Large intestine (tissue), 3 donors: ENCODE measurements around the gene KRTCAP3. TPM values are rescaled to one million over a fixed set of nuclear protein-coding genes. Genes with fewer than 3 reads are reported as not detected.
"Not testable (repeated sequence)": the region's sequence is repeated elsewhere in the genome, so short reads cannot be mapped to it uniquely, and the experiment has no call there.

Experiments
- DNase-seq, 2 donors: peaks; one replicate each; pipeline versions ENCODE4 v3.0.0 to v3.0.0-alpha.2; 2013
- H3K27ac ChIP-seq: one replicate; pipeline ENCODE4 v1.5.1; 2013; ENCODE audit warnings: low read length
- H3K27me3 ChIP-seq: 2 replicates; pipeline ENCODE4 v1.6.1; 2013; ENCODE audit warnings: low read length; ENCODE audit not compliant: control insufficient read depth, insufficient read depth
- H3K36me3 ChIP-seq: 2 replicates; pipeline ENCODE4 v1.6.1; 2013; ENCODE audit warnings: low read length; ENCODE audit not compliant: control insufficient read depth, insufficient read depth
- H3K4me1 ChIP-seq: one replicate; pipeline ENCODE4 v1.6.1; 2013; ENCODE audit warnings: low read length; ENCODE audit not compliant: control insufficient read depth, insufficient read depth
- H3K4me3 ChIP-seq: one replicate; pipeline ENCODE4 v1.5.1; 2013; ENCODE audit warnings: low read length
- H3K9me3 ChIP-seq: one replicate; pipeline ENCODE4 v1.6.1; 2013; ENCODE audit warnings: mild to moderate bottlenecking, low read depth, low read length, moderate library complexity; ENCODE audit not compliant: control insufficient read depth
- WGBS: methylation state at CpG from one replicate; pipeline ENCODE4 v1.1.5; 2013; ENCODE audit warnings: low lambda C conversion rate; ENCODE audit not compliant: insufficient coverage; 5-methylcytosine and 5-hydroxymethylcytosine counted together
- polyA plus RNA-seq: library from polyadenylated mRNA; unstranded; fragments of 120-200 nt; gene quantifications from one replicate; pipeline ENCODE4 v1.2.1, GENCODE V29; 2013

KRTCAP3 gene
- polyA plus RNA-seq, 1 donor, result 55.5 TPM

DNA sequence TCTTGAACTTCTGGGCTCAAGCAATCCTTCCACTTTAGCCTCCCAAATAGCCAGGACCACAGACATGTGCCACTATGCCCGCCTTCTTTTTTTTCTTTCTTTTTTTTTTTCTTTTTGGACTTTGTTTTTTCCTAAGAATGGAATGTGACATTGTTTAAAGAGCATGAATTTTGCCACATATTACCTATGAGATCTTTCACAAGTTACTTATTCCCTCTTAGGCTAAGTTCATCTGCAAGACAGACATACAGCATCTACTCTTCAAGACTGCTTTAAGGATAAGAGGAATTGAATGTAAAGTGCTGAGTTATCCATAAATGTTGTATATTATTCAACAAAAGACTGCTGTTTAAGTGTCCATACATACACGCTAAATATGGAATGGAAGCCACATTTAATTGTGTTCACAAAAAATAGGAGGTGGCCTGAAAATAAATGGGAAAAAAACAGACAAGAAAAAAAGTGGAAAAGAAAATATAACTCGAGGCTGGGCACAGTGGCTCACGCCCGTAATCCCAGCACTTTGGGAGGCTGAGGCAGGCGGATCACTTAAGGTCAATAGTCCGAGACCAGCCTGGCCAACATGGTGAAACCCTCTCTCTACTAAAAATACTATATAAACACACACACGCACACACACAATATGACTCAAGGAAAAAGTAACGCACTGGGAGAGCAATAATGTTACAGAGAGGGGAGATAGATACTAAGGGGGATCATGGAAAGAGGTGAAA lies 29.6 kb upstream of the KRTCAP3 start:
- peak in 1 of 2 donors; percentile 20 for DNase-seq
- Histone ChIP-seq H3K4me3 (no peak overlapping the region), H3K27ac (no peak overlapping the region), H3K27me3 (no peaks in the 10 kb centered on the region), H3K9me3 (no peaks in the 10 kb centered on the region), H3K4me1 (peaks cover 6% of the 10 kb centered on the region), H3K36me3 (no peaks in the 10 kb centered on the region)
- 66% methylated on average over 5 of the region's 9 CpGs for WGBS

DNA sequence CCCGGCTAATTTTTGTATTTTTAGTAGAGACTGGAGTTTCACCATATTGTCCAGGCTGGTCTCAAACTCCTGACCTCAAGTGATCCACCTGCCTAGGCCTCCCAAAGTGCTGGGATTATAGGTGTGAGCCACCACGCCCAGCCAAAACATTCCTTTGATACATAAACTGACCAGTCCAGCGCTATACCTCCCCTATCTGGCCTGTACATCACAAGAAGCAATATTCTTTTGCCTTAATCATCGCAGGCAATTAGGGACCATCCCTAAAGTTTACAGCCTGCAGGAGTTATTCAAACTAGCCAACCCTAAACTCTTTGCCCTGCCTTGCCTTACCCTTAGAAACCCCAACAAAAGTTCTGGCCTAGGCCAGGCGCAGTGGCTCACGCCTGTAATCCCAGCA lies 26.0 kb upstream of the KRTCAP3 start:
- Histone ChIP-seq H3K4me3 (no peak overlapping the region), H3K36me3 (no peaks in the 10 kb centered on the region), H3K27me3 (no peaks in the 10 kb centered on the region), H3K9me3 (no peaks in the 10 kb centered on the region), H3K27ac (no peak overlapping the region), H3K4me1 (no peaks in the 10 kb centered on the region)
- no CpG with 5 or more reads among the region's 6 CpGs for WGBS
- no peak for DNase-seq

DNA sequence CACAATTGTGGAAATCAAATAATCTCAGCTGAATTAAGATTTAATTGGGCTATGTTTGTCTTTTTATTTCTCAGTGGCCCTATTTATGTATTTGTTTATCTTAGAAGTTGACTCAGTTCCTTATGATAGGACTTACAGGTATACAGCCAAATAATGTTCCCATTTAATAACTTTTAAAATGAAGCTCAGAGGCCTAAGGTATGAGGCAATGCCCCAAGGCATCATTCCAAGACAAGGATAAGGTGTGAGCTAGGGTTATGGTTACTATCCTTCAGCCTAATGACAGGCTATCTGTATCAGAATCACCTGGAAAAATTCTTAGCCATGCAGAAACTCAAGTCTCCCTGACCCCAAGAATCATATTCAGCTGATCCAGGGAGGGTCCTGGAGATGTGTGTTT lies 21.2 kb upstream of the KRTCAP3 start:
- no peaks in the 10 kb centered on the region for H3K27me3 ChIP-seq
- H3K9me3 ChIP-seq, result no peaks in the 10 kb centered on the region
- no peak for DNase-seq
- no peaks in the 10 kb centered on the region for H3K36me3 ChIP-seq
- H3K27ac ChIP-seq, result no peak overlapping the region
- H3K4me1 ChIP-seq, result peaks cover 5% of the 10 kb centered on the region
- no peak overlapping the region for H3K4me3 ChIP-seq

DNA sequence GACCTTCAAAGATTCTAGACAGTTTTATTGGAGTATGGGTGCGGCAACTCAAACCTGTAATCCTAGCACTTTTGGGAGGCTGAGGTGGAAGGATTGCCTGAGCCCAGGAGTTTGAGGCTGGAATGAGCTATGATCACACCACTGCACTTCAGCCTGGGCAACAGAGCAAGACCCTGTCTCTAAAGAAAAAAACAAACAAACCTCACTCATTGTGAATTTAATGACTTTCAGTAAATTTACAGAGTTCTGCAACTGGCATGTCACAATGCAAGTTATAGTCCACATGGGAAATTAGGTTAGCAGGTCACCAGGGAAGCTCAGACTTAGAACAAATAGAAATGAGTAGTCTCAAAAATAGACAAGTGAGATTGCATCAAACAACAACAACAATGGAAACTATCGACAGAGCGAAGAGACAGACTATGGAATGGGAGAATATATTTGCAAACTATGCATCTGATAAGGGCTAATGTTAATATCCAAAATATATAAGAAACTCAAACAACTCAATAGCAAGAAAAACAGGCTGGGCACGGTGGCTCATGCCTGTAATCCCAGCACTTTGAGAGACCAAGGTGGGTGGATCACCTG lies 20.4 kb upstream of the KRTCAP3 start:
- H3K4me3 ChIP-seq, result no peak overlapping the region
- no CpG with 5 or more reads among the region's 4 CpGs for WGBS
- H3K36me3 ChIP-seq, result no peaks in the 10 kb centered on the region

DNA sequence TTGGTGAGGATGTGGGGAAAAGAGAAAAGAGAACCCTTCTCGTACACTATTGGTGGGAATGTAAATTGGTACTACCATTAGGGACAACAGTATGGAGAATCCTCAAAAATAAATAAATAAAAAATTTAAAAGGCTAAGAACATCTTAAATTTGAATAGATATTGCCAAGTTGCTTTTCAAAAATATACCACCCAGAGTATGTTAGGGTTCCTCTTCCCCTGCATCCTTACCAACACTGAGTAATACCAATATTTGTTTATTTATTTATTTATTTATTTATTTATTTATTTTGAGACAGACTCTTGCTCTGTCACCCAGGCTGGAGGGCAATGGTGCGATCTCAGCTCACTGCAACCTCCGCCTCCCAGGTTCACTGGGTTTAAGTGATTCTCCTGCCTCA lies 19.2 kb upstream of the KRTCAP3 start:
- H3K27me3 ChIP-seq, result no peaks in the 10 kb centered on the region
- H3K4me1 ChIP-seq, result peaks cover 5% of the 10 kb centered on the region
- no peak overlapping the region for H3K27ac ChIP-seq
- H3K9me3 ChIP-seq, result no peaks in the 10 kb centered on the region
- no peaks in the 10 kb centered on the region for H3K36me3 ChIP-seq
- H3K4me3 ChIP-seq, result no peak overlapping the region
- WGBS, result 100% methylated on average over 1 of the region's 3 CpGs
- no peak for DNase-seq

More for the DNA sequence above, 20.4 kb upstream of the KRTCAP3 start:
- Histone ChIP-seq H3K4me1 (peaks cover 5% of the 10 kb centered on the region), H3K27me3 (no peaks in the 10 kb centered on the region), H3K27ac (no peak overlapping the region), H3K9me3 (no peaks in the 10 kb centered on the region)
- DNase-seq, result no peak

DNA sequence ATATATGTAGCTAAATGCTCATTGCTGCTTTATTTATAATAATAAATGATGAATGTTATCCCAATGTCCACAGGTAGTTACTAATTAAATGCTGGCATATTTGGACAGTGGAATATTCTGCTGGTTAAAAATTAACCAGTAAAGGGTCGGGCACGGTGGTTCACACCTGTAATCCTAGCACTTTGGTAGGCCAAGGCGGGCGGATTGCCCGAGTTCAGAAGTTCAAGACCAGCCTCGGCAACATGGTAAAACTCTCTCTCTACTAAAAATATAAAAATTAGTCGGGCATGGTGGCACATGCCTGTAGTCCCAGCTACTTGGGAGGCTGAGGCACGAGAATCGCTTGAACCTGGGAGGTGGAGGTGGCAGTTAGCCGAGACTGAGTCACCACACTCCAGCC lies 17.1 kb upstream of the KRTCAP3 start:
- H3K9me3 ChIP-seq, H3K4me1 ChIP-seq, DNase-seq, H3K4me3 ChIP-seq, H3K27ac ChIP-seq, H3K27me3 ChIP-seq, H3K36me3 ChIP-seq: not testable (repeated sequence)
- no CpG with 5 or more reads among the region's 10 CpGs for WGBS

DNA sequence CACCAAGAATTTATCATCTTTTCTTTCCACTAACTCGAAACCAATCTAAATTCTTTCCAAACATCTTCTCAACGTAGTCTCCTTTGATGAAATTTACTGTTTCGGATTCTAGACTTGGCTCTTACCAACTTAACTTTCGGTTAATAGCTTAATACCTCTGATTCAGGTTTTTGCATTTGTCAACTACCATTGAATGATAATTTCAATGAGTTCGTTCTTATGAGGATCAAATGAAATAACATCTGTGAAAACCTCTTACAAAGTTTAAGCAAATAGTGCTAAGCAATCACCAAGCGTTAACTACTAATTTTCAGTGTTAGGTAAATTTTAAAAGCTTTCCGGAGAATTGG lies 14.3 kb upstream of the KRTCAP3 start:
- Histone ChIP-seq H3K9me3 (no peaks in the 10 kb centered on the region), H3K36me3 (no peaks in the 10 kb centered on the region), H3K4me1 (peaks cover 5% of the 10 kb centered on the region), H3K4me3 (peak overlapping the region; percentile 90), H3K27me3 (no peaks in the 10 kb centered on the region), H3K27ac (peak overlapping the region; percentile 99)
- WGBS, result 7% methylated on average over 3 of the region's 7 CpGs
- no peak for DNase-seq

DNA sequence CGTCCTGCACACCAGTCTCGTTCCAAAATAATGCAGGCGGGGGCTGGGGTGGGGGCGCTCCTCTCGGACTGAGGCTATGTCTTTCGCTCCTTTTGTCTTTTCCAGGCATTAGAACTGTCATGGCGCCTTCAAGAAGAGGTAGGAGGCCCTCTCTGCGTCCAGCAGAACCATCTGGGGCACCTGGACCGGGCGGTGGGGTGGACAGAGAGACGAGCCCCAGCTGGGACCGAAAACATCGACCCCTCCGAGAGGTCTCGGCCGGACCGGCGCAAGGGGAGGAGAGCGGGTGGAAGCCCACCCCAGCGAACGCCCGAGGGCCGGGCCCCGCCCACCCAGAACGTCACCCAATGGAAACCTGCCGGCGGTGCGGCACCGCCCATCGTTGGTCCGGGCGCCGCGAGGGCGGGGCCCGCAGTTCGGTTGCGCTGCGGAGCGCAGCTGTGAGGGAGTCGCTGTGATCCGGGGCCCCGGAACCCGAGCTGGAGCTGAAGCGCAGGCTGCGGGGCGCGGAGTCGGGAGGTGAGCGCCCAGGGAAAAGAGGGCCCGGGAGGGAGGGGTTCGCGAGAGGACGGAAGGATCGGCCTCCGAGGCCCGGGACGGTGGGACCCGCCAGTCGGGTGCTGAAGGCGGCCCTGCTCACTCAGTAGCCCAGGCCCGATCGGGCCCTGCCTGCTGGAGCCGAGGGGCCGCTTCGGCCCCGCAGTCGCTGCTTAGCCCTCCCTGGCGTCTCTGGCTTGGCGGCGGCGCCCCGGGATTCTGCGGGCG lies 13.8 kb upstream of the KRTCAP3 start, which contains the start of gene NRBP1:
TSS of gene NRBP1 (plus strand) at position 419 of the 765 bp plus-strand sequence. CDS start 4,643 bp downstream, outside the sequence.
- Histone ChIP-seq H3K27ac (peak within 1 kb of the TSS; percentile 99), H3K4me1 (peaks cover 5% of the 10 kb centered on the region), H3K9me3 (no peaks in the 10 kb centered on the region), H3K4me3 (peak within 1 kb of the TSS; percentile 90), H3K36me3 (peaks cover 5% of the 10 kb centered on the region), H3K27me3 (no peaks in the 10 kb centered on the region)
- peak; percentile 92 to 96 for DNase-seq
- WGBS, result no CpG with 5 or more reads among the region's 75 CpGs

DNA sequence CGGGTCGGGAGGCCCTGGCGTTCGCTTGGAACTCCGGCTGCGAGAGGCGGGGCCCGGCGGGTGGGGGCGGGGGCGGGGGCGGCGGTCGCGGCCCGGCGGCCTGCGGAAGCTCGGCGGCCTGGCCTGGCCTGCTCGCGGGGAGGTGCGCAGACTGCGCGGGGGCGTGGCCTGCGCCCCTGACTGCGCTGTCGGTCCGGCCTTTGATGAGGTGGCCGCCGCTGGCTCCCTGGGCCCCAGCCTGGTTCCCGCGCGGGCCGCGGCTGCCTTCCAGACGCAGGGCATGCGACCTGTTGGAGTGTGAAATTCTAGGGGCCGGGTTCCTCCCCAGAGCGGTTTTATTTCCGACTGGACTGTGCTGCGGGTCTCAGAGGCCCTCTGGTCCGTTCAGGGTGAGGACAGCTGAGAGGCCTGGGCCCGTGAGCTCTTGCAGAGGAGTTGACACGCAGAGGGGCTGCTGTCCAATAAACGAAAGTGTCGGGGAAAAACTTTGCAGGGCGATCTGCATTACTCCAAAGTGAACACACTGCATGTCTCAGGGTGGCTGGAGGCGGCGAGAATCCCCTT lies 13.1 kb upstream of the KRTCAP3 start:
- Histone ChIP-seq H3K27ac (peak overlapping the region; percentile 99), H3K36me3 (peaks cover 11% of the 10 kb centered on the region), H3K9me3 (no peaks in the 10 kb centered on the region), H3K4me1 (peaks cover 5% of the 10 kb centered on the region), H3K27me3 (no peaks in the 10 kb centered on the region), H3K4me3 (peak overlapping the region; percentile 90)
- DNase-seq, result peak; percentile 88 to 93
- WGBS, result no CpG with 5 or more reads among the region's 51 CpGs

DNA sequence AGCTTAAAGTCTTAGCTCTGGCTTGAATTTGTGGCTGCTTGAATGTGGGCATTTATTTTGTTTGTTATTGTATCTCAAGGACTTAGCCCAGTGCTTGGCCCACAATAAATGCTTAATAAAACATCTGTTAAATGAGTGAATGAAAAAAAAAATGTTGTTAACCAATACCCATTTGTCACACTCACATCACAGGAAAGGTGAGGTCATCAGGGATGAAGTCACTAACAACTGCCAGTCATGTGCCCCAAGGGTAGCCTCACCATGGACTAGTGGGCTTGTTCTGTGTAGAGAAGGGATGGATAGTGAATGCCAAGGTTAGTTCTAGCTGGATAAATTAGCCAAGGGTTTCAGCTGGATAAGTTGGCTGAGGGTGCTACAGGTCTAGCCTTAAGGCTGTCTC lies 10.8 kb upstream of the KRTCAP3 start:
- Histone ChIP-seq H3K4me3 (no peak overlapping the region), H3K36me3 (peaks cover 35% of the 10 kb centered on the region), H3K9me3 (no peaks in the 10 kb centered on the region), H3K27ac (no peak overlapping the region), H3K4me1 (no peaks in the 10 kb centered on the region), H3K27me3 (no peaks in the 10 kb centered on the region)
- DNase-seq, result no peak
